Keratinocyte (primary cell): Measurements from ENCODE around the gene HCFC1.

ENCODE experiments used
- EZH2 ChIP-seq: IDR thresholded peaks from one replicate; pipeline ENCODE4 v1.6.1; 2012; ENCODE audit warnings: inconsistent platforms, mild to moderate bottlenecking, low read length, moderate library complexity
- TF ChIP-seq, protein P1 (sequence below), 3 experiments: IDR thresholded peaks in 1 of 3; conservative IDR thresholded peaks in 1 of 3; optimal IDR thresholded peaks in 1 of 3; 2 replicates in 2 of 3; 3 replicates in 1 of 3; pipeline versions ENCODE3 to v1.5.1; 2011; ENCODE audit warnings: low read length in 3 of 3, mild to moderate bottlenecking in 3 of 3, moderate library complexity in 2 of 3, control low read depth in 1 of 3, inconsistent platforms in 1 of 3; ENCODE audit not compliant: insufficient read depth in 2 of 3; ENCODE audit errors: extremely low read depth in 1 of 3

DNA sequence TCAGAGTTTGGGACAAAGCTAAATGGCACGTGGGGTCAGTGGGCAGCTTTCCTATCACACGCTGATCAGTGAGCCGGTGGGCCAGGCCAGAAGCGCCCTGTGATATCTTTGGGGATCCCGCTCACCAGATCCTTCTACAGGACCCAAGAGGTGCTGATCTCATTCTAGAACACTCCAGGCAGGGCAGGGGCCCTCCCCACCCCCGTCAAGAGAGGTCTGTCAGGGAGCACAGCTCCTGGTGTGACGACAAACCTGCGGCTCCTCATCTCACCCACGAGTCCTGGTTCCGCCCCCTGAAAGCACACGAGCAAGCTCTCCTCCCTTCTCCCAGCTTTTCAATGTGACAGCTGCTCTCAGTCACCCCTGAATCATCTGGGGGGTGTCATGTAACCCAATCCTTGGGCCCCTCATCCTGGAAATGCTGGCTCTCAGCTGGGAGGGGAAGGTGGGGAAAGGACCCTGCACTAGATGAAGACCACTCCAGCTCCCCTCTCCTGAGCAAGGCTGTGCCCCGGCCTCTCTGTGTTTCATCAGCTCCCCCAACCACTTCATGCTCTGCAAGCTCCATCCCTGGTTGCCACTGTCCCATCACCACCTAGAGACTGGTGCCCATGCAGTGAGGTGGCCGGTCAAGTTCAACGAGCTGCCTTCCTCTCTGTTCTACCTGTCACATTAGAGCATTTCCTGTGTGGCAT lies 4.6 kb downstream of the HCFC1 start:
- TF ChIP-seq, protein P1, sequence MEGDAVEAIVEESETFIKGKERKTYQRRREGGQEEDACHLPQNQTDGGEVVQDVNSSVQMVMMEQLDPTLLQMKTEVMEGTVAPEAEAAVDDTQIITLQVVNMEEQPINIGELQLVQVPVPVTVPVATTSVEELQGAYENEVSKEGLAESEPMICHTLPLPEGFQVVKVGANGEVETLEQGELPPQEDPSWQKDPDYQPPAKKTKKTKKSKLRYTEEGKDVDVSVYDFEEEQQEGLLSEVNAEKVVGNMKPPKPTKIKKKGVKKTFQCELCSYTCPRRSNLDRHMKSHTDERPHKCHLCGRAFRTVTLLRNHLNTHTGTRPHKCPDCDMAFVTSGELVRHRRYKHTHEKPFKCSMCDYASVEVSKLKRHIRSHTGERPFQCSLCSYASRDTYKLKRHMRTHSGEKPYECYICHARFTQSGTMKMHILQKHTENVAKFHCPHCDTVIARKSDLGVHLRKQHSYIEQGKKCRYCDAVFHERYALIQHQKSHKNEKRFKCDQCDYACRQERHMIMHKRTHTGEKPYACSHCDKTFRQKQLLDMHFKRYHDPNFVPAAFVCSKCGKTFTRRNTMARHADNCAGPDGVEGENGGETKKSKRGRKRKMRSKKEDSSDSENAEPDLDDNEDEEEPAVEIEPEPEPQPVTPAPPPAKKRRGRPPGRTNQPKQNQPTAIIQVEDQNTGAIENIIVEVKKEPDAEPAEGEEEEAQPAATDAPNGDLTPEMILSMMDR (optimal IDR thresholded peaks at IDR 0.05 in 1 of 3, IDR thresholded peaks at IDR 0.05 in 1 of 3, conservative IDR thresholded peaks at IDR 0.05 in 1 of 3; ENCODE audit: extremely low read depth in 1 of 3, insufficient read depth in 2 of 3, low read length in 3 of 3): no peak
- no peak for TF ChIP-seq EZH2
